ENCODE data around the gene MAP2K1. TPM values are rescaled to one million over a fixed set of nuclear protein-coding genes. Genes with fewer than 3 reads are reported as not detected.
A peak's percentile ranks its signal among the peaks of the same experiment; 100 is the strongest.

MAP2K1 gene
- total and polyA plus RNA-seq, 2 experiments from 2014 or later, result 62.7 to 96.5 TPM

DNA sequence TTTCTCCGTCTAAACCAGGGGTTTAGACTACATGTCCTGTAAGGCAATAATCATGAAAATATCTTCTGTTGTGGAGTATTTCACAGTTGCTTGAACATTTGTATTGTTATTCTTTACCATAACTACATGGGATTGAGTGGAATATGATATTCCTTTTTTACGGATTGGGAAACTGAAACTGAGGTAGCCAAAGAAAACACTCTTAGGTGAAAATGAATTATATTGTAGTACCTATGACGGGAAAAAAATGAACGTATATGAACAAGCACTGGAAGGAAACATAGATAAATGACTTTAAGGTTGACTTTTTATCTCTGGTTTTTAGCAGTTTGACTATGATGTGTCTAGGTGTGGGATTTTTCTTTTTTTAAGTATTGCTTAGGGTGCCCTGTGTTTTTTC, 35.6 kb downstream of the MAP2K1 start:
- no peak for DNase-seq (ENCODE audit: low read depth in 1 of 2, low spot score in 1 of 2)
- no peak for TF ChIP-seq CTCF (IDR thresholded peaks at IDR 0.05; ENCODE audit: low read depth, low read length)
- H3K4me3 ChIP-seq, result no peak overlapping the region
- H3K27me3 ChIP-seq, result no peaks in the 10 kb centered on the region
- H3K9me3 ChIP-seq (ENCODE audit: low read depth), result no peaks in the 10 kb centered on the region
- H3K36me3 ChIP-seq, result no peaks in the 10 kb centered on the region
- H3K4me1 ChIP-seq (ENCODE audit: low read depth), result no peaks in the 10 kb centered on the region
- no peak overlapping the region for H3K27ac ChIP-seq

- H3K27me3 ChIP-seq, result no peaks in the 10 kb centered on the region
- H3K36me3 ChIP-seq, result no peaks in the 10 kb centered on the region
- no peak for DNase-seq (ENCODE audit: low read depth in 1 of 2, low spot score in 1 of 2)
- H3K27ac ChIP-seq, result no peak overlapping the region
- TF ChIP-seq CTCF (IDR thresholded peaks at IDR 0.05; ENCODE audit: low read depth, low read length), result no peak
- H3K4me1 ChIP-seq (ENCODE audit: low read depth), result no peaks in the 10 kb centered on the region
- H3K9me3 ChIP-seq (ENCODE audit: low read depth), result no peaks in the 10 kb centered on the region
- no peak overlapping the region for H3K4me3 ChIP-seq
Measured at GRCh38 chr15:66423149-66423548, 36.4 kb downstream of the MAP2K1 start.

DNA sequence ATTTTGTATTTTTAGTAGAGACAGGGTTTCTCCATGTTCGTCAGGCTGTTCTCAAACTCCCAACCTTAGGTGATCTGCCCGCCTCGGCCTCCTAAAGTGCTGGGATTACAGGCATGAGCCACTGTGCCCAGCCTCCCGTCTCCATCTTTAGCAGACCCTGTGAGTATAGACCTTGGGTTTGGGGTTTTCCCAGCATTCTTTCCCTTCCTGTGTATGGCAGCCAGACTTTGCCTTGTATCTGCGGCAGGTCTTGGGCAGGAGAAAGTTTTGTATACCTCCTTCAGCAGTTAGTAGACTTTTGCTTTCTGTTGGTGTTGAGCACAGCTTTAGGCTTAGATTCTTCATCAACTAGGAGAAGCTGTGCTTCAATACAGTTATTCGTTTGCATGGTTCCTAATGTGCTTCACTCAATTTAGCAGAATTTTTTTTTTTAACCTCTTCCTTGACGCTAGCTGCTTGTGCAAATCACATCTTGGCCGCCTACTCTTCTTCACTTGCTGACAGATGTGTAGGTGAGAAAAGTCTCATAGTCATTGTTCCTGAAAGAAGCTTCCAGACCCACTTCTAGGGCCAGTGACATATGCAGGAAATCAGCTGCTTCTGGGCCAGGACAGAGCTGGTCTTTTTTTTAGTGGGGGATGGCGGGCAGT, 38.4 kb downstream of the MAP2K1 start:
- H3K27ac ChIP-seq, result no peak overlapping the region
- TF ChIP-seq CTCF (IDR thresholded peaks at IDR 0.05; ENCODE audit: low read depth, low read length), result no peak

DNA sequence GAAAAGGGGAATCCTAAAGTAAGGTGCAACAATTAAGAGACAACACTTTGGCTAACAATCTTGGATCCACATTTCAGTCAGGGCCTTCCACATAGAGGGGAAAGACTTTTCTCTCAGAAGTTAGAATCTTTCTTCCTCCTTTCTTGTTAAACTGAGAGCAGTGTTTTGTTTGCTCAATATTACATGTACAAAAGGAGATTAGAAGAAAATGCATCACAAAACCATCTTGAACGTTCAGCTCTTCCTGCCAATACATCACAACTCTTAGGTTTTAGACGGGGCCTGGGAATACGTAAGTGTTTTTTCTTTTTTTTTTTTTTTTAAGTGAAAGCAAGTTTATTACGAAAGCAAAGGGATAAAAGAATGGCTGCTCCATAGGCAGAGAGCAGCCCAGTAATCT, 39.1 kb downstream of the MAP2K1 start:
- Histone ChIP-seq H3K4me1 (ENCODE audit: low read depth) (no peaks in the 10 kb centered on the region), H3K4me3 (no peak overlapping the region), H3K27me3 (no peaks in the 10 kb centered on the region), H3K36me3 (no peaks in the 10 kb centered on the region), H3K27ac (peak overlapping the region; percentile 40), H3K9me3 (ENCODE audit: low read depth) (no peaks in the 10 kb centered on the region)
- no peak for TF ChIP-seq CTCF (IDR thresholded peaks at IDR 0.05; ENCODE audit: low read depth, low read length)
- no peak for DNase-seq (ENCODE audit: low read depth in 1 of 2, low spot score in 1 of 2)

More for the DNA sequence above, 38.4 kb downstream of the MAP2K1 start:
- Histone ChIP-seq H3K4me3 (no peak overlapping the region), H3K4me1 (ENCODE audit: low read depth) (no peaks in the 10 kb centered on the region), H3K9me3 (ENCODE audit: low read depth) (no peaks in the 10 kb centered on the region), H3K36me3 (no peaks in the 10 kb centered on the region), H3K27me3 (no peaks in the 10 kb centered on the region)
- no peak for DNase-seq (ENCODE audit: low read depth in 1 of 2, low spot score in 1 of 2)

GRCh38 chr15:66429117-66429516, 42.4 kb downstream of the MAP2K1 start:
- no peak for DNase-seq (ENCODE audit: low read depth in 1 of 2, low spot score in 1 of 2)
- Histone ChIP-seq H3K27me3 (no peaks in the 10 kb centered on the region), H3K9me3 (ENCODE audit: low read depth) (no peaks in the 10 kb centered on the region), H3K4me3 (no peak overlapping the region), H3K36me3 (no peaks in the 10 kb centered on the region), H3K4me1 (ENCODE audit: low read depth) (no peaks in the 10 kb centered on the region), H3K27ac (no peak overlapping the region)
- TF ChIP-seq CTCF (IDR thresholded peaks at IDR 0.05; ENCODE audit: low read depth, low read length), result no peak

Data from cardiac muscle cell (in vitro differentiated cells and primary cell).